Vagina (tissue), 2 donors: ENCODE data around the gene LITAF.

Experiments used
- CTCF ChIP-seq, 3 experiments: fragments of 450-650 bp in 2 of 3; fragments of 200-600 bp in 1 of 3; sonication (generic) in 1 of 3; IDR thresholded peaks; one replicate each; pipeline ENCODE4 v1.5.1; 2017 to 2019; ENCODE audit warnings: antibody characterized with exemption in 3 of 3, mild to moderate bottlenecking in 2 of 3, moderate library complexity in 2 of 3
- POLR2A ChIP-seq, 2 donors: fragments of 450-650 bp; IDR thresholded peaks; one replicate each; pipeline ENCODE4 v1.6.1; 2017; ENCODE audit warnings: antibody characterized with exemption in 2 of 2, mild to moderate bottlenecking in 2 of 2, moderate library complexity in 2 of 2
- POLR2AphosphoS5 ChIP-seq, 2 donors: sonication (generic); formaldehyde crosslinking; IDR thresholded peaks; one replicate each; pipeline ENCODE4 v1.9.0; 2017; ENCODE audit warnings: antibody characterized with exemption in 2 of 2, mild to moderate bottlenecking in 2 of 2, low read depth in 1 of 2; ENCODE audit not compliant: insufficient read depth in 1 of 2

GRCh38 chr16:11630046-11630767, 43.5 kb upstream of the LITAF start:
- TF ChIP-seq CTCF (IDR thresholded peaks at IDR 0.05) (no peak), POLR2A (IDR thresholded peaks at IDR 0.05) (no peak), POLR2AphosphoS5 (IDR thresholded peaks at IDR 0.05; ENCODE audit: insufficient read depth in 1 of 2, low read depth in 1 of 2) (no peak)
